A549 (cell line): Measurements from ENCODE around the gene TMEM255B. TPM values are rescaled to one million over a fixed set of nuclear protein-coding genes. Genes with fewer than 3 reads are reported as not detected.

ENCODE experiments used
- ATAC-seq, 2 experiments: fragments of 200-7000 bp in 1 of 2; fragments of >200 bp in 1 of 2; cut with Nextera tagmentation in 1 of 2; cut with Tn5 transposase in 1 of 2; 3 replicates each; pipeline versions ENCODE4 v1.8.0 to v1.9.1; 2018 to 2020; ENCODE audit warnings: mild to moderate bottlenecking in 1 of 2, moderate library complexity in 1 of 2
- CTCF ChIA-PET: fragments of 300-600 bp; sonication (Branson Sonifier 250); formaldehyde crosslinking; extraction: SDS; loops from one replicate; lab custom pipeline; 2021; ENCODE audit warnings: antibody characterized with exemption, inconsistent platforms; lab: Yijun Ruan, JAX
- POLR2A ChIA-PET: fragments of 350-600 bp; formaldehyde crosslinking; extraction: SDS; loops from one replicate; lab custom pipeline; 2021; ENCODE audit warnings: antibody characterized with exemption, inconsistent platforms; lab: Yijun Ruan, JAX
- DNase-seq, 2 experiments: peaks; one replicate each; pipeline versions ENCODE4 v3.0.0 to v3.0.0-alpha.2; 2011 to 2016; ENCODE audit warnings: low read depth in 1 of 2, low spot score in 1 of 2
- FAIRE-seq: peaks from 2 replicates; lab custom pipeline; 2011; peaks lifted over from hg19 to GRCh38; lab: Jason Lieb, UNC
- H3K27ac ChIP-seq, 2 experiments: fragments of >200 bp; sonication (Bioruptor Twin); formaldehyde crosslinking; 3 replicates each; pipeline ENCODE4 v1.5.1; 2016 to 2017
- H3K4me1 ChIP-seq: fragments of >200 bp; sonication (Bioruptor Twin); formaldehyde crosslinking; 3 replicates; pipeline ENCODE4 v1.6.1; 2016
- H3K4me2 ChIP-seq: fragments of >200 bp; sonication (Bioruptor Twin); formaldehyde crosslinking; 3 replicates; pipeline ENCODE4 v1.6.1; 2016
- H3K4me3 ChIP-seq: fragments of >200 bp; sonication (Bioruptor Twin); formaldehyde crosslinking; 3 replicates; pipeline ENCODE4 v1.5.1; 2016
- H3K9me3 ChIP-seq: fragments of >200 bp; sonication (Bioruptor Twin); formaldehyde crosslinking; 3 replicates; pipeline ENCODE4 v1.6.1; 2016
- ATOH8 ChIP-seq: fragments of 250-450 bp; sonication (Bioruptor Pico); IDR thresholded peaks from 2 replicates; pipeline ENCODE4 v1.5.0; 2020; ENCODE audit warnings: low read depth, mild to moderate bottlenecking, moderate library complexity
- BHLHE40 ChIP-seq: IDR thresholded peaks from 2 replicates; pipeline ENCODE4 v1.6.1; 2012; ENCODE audit warnings: low read depth, low read length, inconsistent platforms
- CHD4 ChIP-seq: fragments of 200-600 bp; sonication (generic); IDR thresholded peaks from 2 replicates; pipeline ENCODE4 v1.6.1; 2016; ENCODE audit warnings: antibody characterized with exemption, mild to moderate bottlenecking, borderline replicate concordance
- EHF ChIP-seq: fragments of 250-450 bp; sonication (Bioruptor Pico); IDR thresholded peaks from 2 replicates; pipeline ENCODE4 v1.5.0; 2020; ENCODE audit warnings: mild to moderate bottlenecking
- FOSB ChIP-seq: fragments of 250-450 bp; sonication (Bioruptor Pico); IDR thresholded peaks from 2 replicates; pipeline ENCODE4 v1.5.0; 2020; ENCODE audit warnings: mild to moderate bottlenecking, moderate library complexity
- HEYL ChIP-seq: fragments of 250-450 bp; sonication (Bioruptor Pico); IDR thresholded peaks from 2 replicates; pipeline ENCODE4 v1.8.0; 2021; ENCODE audit warnings: mild to moderate bottlenecking, moderate library complexity
- HMGXB4 ChIP-seq: fragments of 250-450 bp; sonication (Bioruptor Pico); IDR thresholded peaks from 2 replicates; pipeline ENCODE4 v1.5.0; 2021; ENCODE audit warnings: mild to moderate bottlenecking, moderate library complexity, borderline replicate concordance
- HOXB5 ChIP-seq: fragments of 250-450 bp; sonication (Bioruptor Pico); IDR thresholded peaks from 2 replicates; pipeline ENCODE4 v1.5.0; 2020; ENCODE audit warnings: mild to moderate bottlenecking, moderate library complexity
- JUN ChIP-seq, 2 experiments: fragments of >200 bp; sonication (Bioruptor Twin); formaldehyde crosslinking; IDR thresholded peaks; 2 replicates in 1 of 2; 3 replicates in 1 of 2; pipeline ENCODE4 v1.6.1; 2016 to 2017
- MAFK ChIP-seq: fragments of 450-650 bp; IDR thresholded peaks from 2 replicates; pipeline ENCODE4 v1.6.1; 2014; ENCODE audit not compliant: partially characterized antibody
- NPAS2 ChIP-seq: fragments of 250-450 bp; sonication (Bioruptor Pico); IDR thresholded peaks from 2 replicates; pipeline ENCODE4 v1.8.0; 2022; ENCODE audit warnings: mild to moderate bottlenecking, moderate library complexity, borderline replicate concordance
- PBX3 ChIP-seq: IDR thresholded peaks from 2 replicates; pipeline ENCODE4 v1.6.1; 2012
- PHF8 ChIP-seq: fragments of 200-600 bp; sonication (generic); IDR thresholded peaks from 2 replicates; pipeline ENCODE4 v1.6.1; 2016; ENCODE audit warnings: low read depth, mild to moderate bottlenecking, antibody characterized with exemption, moderate library complexity, borderline replicate concordance
- POLR2A ChIP-seq: IDR thresholded peaks from 2 replicates; pipeline ENCODE4 v1.6.1; 2012; ENCODE audit warnings: mild to moderate bottlenecking, low read length
- SMC3 ChIP-seq: fragments of >200 bp; sonication (Bioruptor Twin); formaldehyde crosslinking; IDR thresholded peaks from 3 replicates; pipeline ENCODE4 v1.6.1; 2018; ENCODE audit warnings: inconsistent platforms
- TFCP2L1 ChIP-seq: fragments of 250-450 bp; sonication (Bioruptor Pico); IDR thresholded peaks from 2 replicates; pipeline ENCODE4 v1.5.0; 2021; ENCODE audit warnings: mild to moderate bottlenecking
- ZNF302 ChIP-seq: fragments of 250-450 bp; sonication (Bioruptor Pico); IDR thresholded peaks from 2 replicates; pipeline ENCODE4 v1.9.0; 2021; ENCODE audit warnings: inconsistent platforms, mild to moderate bottlenecking, moderate library complexity
- WGBS: methylation state at CpG from one replicate; pipeline ENCODE4 v1.1.6; 2017; ENCODE audit errors: missing lambda C conversion rate; 5-methylcytosine and 5-hydroxymethylcytosine counted together
- polyA plus RNA-seq, 4 experiments: library from polyadenylated mRNA; depleted of rRNA in 3 of 4; stranded (reverse); fragments of >200 nt; fragmentation: RNase III in 1 of 4; extraction: RNeasy Plus Mini Kit Qiagen cat#74134 plus additional on column Dnase treatment in 1 of 4; gene quantifications; 2 replicates in 3 of 4; 3 replicates in 1 of 4; pipeline ENCODE4 v1.2.3, GENCODE V29; 2011 to 2017

Gene TMEM255B
- polyA plus RNA-seq, 2 of the 4 experiments (the other 2 are of a cell fraction), result 0.54 to 1.1 TPM

- ChIA-PET CTCF (interaction anchor here (1.5 kb wide), 1 partner anchor 24 kb away, joined by 3 read pairs; no protein-coding TSS in a partner anchor), POLR2A (no interaction called here)
- ATAC-seq, result no peak
- H3K4me2 ChIP-seq, result peak overlapping the region; percentile 99
- no peak for DNase-seq
- peak overlapping the region; percentile 89 to 96; a peak in 5 of 6 replicates for H3K27ac ChIP-seq
- H3K9me3 ChIP-seq, result no peaks in the 10 kb centered on the region
- 40% methylated on average over 10 of the region's 10 CpGs for WGBS
- no peak for TF ChIP-seq ZNF302
- TF ChIP-seq TFCP2L1 (CRISPR knock-in tag), result no peak
- TF ChIP-seq JUN (IDR thresholded peaks at IDR 0.05), result no peak
- no peak for TF ChIP-seq SMC3
- no peak for TF ChIP-seq HOXB5 (CRISPR knock-in tag)
- TF ChIP-seq POLR2A, result no peak
- TF ChIP-seq BHLHE40, result no peak
- TF ChIP-seq PBX3, result no peak
- no peak for TF ChIP-seq ATOH8 (CRISPR knock-in tag)
- TF ChIP-seq FOSB (CRISPR knock-in tag), result no peak
- TF ChIP-seq EHF (CRISPR knock-in tag), result no peak
- no peak for FAIRE-seq
- peaks cover 12% of the 10 kb centered on the region; the same call in 2 of the 3 replicates for H3K4me1 ChIP-seq
- H3K4me3 ChIP-seq, result peak overlapping the region; percentile 88
These were observed 105.4 kb downstream of the TMEM255B start for GRCh38 chr13:113864273-113864890.

- DNase-seq (no peak), FAIRE-seq (no peak), ATAC-seq (no peak)
- Histone ChIP-seq H3K4me1 (peaks cover 12% of the 10 kb centered on the region; the same call in 2 of the 3 replicates), H3K4me3 (no peak overlapping the region), H3K9me3 (no peaks in the 10 kb centered on the region), H3K27ac (no peak overlapping the region), H3K4me2 (no peak overlapping the region)
- TF ChIP-seq HMGXB4 (no peak), PHF8 (no peak), MAFK (no peak), HEYL (CRISPR knock-in tag) (no peak), CHD4 (no peak), NPAS2 (CRISPR knock-in tag) (no peak)
- POLR2A ChIA-PET, result no interaction called here
- CTCF ChIA-PET, result no interaction called here
- 91% methylated on average over 4 of the region's 4 CpGs for WGBS
These were observed 106.4 kb downstream of the TMEM255B start for GRCh38 chr13:113865427-113865826.

Other genes with a start within 250 kb of the TMEM255B start
- 57.9 and 88.4 TPM in 2 replicates for gene TFDP1, start 174.5 kb upstream of the TMEM255B start, polyA plus RNA-seq (2011; rRNA removed)
- gene TFDP1, start 174.5 kb upstream of the TMEM255B start, polyA plus RNA-seq (2017; fragmentation: RNase III; extraction: RNeasy Plus Mini Kit Qiagen cat#74134 plus additional on column Dnase treatment), result 70.8 to 73.9 TPM (median 73.2 TPM) in 3 replicates
- gene ATP4B, start 101.0 kb upstream of the TMEM255B start, polyA plus RNA-seq (2011; rRNA removed), result not detected in 2 replicates
- gene ATP4B, start 101.0 kb upstream of the TMEM255B start, polyA plus RNA-seq (2017; fragmentation: RNase III; extraction: RNeasy Plus Mini Kit Qiagen cat#74134 plus additional on column Dnase treatment), result not detected in 3 replicates
- not detected in 2 replicates for gene GRK1, start 92.0 kb upstream of the TMEM255B start, polyA plus RNA-seq (2011; rRNA removed)
- gene GRK1, start 92.0 kb upstream of the TMEM255B start, polyA plus RNA-seq (2017; fragmentation: RNase III; extraction: RNeasy Plus Mini Kit Qiagen cat#74134 plus additional on column Dnase treatment), result not detected in 3 replicates
- gene GAS6, start 104.8 kb downstream of the TMEM255B start, polyA plus RNA-seq (2011; rRNA removed), result 3.5 and 4.3 TPM in 2 replicates
- 4.8 to 6.5 TPM (median 5.7 TPM) in 3 replicates for gene GAS6, start 104.8 kb downstream of the TMEM255B start, polyA plus RNA-seq (2017; fragmentation: RNase III; extraction: RNeasy Plus Mini Kit Qiagen cat#74134 plus additional on column Dnase treatment)
- gene C13orf46, start 214.8 kb downstream of the TMEM255B start, polyA plus RNA-seq (2011; rRNA removed), result 0.05 and 0.11 TPM in 2 replicates
- gene C13orf46, start 214.8 kb downstream of the TMEM255B start, polyA plus RNA-seq (2017; fragmentation: RNase III; extraction: RNeasy Plus Mini Kit Qiagen cat#74134 plus additional on column Dnase treatment), result 0.13 to 0.47 TPM (median 0.15 TPM) in 3 replicates